ENCODE data around the gene GSTO2.

The GSTO2 gene

DNA sequence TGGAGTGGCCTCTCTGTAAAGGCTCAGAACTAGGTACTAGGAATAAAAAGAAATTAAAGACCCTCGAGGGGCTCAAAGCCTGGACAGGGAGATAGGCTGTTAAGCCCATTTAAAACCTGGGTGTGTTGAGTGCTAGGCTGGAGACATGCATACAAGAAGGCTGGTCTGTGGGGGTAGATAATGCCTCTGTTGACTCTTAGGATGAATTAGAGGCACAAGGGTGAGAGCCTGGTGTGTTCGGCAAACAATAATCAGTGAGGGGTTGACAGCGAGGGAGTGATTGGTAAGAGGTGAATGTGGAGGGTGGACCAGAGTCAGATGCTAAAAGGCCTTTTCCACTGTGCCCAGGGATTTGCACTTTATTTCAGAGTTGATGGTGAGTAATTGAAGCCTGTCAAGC is 12.7 kb downstream of the GSTO2 start:
- no peak for DNase-seq (ENCODE audit: low read depth)

DNA sequence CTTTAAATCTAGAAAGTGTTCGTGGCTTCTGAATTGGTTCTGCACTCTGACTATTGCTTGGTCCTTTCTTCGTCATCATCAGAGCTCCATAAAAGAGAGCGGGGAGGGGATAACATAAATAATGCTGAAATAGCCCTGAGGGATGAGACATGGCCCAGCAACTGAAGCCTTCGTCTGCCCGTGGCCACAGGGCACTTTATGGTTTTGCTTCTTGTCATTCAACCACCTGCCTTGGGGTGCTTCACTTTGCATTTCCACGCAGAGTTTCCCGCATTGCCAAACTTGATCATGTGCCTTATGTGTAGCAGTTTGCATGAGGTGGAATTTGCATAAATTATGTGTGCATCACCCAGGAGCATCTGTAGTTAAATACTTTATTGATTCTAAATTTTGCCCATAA is 15.9 kb downstream of the GSTO2 start:
- DNase-seq (ENCODE audit: low read depth), result no peak

DNA sequence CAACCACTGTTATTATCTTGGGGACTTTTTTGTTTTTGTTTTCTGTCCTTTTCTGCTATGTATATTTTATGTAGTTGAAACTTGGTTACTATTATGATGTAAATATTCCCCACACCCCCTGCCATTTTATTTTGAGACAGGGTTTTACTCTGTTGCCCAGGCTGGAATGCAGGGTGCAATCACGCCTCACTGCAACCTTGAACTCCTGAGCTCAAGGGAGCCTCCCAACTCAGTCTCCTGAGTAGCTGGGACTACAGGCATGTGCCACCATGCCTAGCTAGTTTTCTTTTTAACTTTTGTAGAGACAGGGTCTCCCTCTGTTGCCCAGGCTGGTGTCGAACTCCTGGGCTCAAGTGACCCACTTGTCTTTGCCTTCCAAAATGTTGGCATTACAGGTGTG is 18.0 kb downstream of the GSTO2 start:
- no peak for DNase-seq (ENCODE audit: low read depth)

DNA sequence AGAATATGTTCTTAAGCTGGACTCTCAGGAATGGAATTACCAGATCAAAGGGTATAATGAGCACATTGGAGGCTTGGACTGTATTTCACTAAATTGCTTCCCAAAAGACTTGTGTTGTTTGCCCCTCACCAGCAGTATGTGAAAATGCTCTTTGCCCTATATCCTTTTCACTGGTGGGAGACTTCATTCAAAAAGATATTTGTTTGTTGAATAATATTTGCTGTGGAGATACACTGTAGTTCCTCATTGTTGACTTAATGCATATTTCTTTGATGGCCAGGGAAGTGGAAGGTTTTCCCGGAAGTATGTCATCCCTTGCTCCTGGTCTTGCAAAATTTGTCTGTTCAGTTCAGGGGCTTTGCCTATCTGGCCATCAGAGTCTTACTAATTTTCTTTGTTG is 19.4 kb downstream of the GSTO2 start:
- no peak for DNase-seq (ENCODE audit: low read depth)

DNA sequence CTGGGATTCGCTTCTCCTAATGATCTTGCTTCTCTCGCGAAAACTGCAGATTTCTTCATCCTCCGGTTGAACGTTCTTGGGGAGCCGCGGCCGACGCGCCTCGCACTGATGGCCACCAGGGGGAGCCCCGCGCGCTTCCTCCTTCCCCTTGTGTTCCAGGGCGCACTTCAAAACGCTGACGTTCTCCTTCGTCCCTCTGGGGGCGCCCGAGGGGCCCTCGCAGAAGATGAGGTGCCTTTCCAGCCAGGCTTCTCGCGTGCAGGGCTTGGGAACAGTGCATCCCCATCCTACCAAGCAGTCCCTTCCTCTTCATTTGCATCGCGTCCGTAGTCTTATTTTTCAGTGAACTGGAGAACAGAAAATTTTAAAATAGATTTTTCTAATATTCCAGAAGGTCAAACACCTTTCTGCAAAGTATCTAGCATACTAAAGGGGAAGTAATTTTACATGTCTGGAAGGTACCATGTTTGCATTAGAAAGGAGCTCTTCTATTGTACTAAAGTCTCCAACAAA is 22.5 kb downstream of the GSTO2 start:
- DNase-seq (ENCODE audit: low read depth), result peak; percentile 78

DNA sequence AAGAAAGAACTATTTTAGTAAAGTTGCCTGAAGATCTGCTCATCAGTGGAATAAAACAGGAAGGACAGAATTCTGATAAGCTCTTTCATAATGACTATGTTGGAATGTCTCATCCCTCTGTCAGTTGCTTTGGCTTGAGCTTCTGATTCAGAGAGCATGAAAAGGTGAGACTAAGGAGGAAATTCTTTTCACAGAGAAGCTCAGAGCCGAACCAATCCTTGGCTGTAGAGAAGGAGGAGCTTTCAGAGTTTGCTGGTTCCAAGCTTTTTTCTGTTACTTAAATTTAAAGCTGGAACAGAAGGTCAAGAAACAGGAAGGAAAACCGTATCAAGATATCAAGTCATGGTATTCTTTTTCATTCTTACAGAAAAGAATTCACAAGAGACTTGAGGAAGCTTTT is 24.0 kb downstream of the GSTO2 start:
- DNase-seq (ENCODE audit: low read depth), result no peak

DNA sequence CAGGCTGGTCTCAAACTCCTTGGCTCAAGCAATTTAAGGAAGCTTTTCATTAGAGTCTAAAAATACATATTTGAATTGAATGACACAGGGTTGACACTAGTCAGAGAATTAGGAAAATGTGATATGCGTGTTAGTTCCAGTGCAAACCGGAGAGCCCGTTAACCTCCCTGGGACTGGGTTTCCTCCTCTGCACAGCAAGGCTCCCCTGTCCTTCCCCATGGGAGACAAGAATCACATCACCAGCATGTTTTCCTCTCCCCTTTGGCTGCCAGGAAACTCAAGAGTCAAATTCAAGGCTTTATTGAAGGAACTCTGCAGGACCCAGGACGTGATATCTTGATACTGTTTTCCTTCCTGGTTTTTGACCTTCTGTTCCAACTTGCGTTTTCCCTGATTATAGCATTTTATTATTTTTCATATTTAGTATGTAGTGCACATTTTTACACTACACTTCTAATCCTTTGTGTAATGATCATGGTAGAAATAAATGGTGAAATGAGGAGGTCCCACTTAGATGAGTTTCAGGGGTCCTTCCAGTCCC is 24.9 kb downstream of the GSTO2 start:
- DNase-seq (ENCODE audit: low read depth), result no peak

DNA sequence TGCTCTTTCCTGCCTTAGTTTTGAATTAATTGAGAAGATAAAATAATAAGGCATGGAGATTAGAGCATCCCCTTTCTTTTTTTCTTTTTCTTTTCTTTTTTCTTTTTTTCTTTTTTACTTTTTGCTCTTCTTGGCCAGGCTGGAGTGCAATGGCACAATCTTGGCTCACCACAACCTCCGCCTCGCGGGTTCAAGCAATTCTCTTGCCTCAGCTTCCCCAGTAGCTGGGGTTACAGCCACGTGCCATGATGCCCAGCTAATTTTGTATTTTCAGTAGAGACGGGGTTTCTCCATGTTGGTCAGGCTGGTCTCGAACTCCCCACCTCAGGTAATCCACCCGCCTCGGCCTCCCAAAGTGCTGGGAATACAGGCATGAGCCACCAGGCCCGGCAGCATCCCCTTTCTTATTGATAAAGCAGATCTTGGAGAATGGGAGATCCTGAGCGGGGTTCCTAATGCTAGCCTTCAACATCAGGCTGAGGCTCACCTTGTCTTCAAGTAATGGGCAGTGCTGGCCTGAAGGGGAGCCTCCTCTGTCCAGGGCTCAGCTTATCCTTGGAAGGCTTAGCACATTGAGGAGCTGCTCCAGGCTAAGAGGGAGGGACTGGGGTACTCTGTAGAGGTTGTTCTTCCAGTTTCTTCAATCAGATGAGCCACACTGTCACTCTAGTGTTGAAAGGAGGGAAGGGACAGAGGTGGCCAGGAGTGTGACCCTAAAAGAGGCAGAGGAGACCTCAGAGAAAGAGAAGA is 27.9 kb downstream of the GSTO2 start:
- DNase-seq (ENCODE audit: low read depth), result no peak

DNA sequence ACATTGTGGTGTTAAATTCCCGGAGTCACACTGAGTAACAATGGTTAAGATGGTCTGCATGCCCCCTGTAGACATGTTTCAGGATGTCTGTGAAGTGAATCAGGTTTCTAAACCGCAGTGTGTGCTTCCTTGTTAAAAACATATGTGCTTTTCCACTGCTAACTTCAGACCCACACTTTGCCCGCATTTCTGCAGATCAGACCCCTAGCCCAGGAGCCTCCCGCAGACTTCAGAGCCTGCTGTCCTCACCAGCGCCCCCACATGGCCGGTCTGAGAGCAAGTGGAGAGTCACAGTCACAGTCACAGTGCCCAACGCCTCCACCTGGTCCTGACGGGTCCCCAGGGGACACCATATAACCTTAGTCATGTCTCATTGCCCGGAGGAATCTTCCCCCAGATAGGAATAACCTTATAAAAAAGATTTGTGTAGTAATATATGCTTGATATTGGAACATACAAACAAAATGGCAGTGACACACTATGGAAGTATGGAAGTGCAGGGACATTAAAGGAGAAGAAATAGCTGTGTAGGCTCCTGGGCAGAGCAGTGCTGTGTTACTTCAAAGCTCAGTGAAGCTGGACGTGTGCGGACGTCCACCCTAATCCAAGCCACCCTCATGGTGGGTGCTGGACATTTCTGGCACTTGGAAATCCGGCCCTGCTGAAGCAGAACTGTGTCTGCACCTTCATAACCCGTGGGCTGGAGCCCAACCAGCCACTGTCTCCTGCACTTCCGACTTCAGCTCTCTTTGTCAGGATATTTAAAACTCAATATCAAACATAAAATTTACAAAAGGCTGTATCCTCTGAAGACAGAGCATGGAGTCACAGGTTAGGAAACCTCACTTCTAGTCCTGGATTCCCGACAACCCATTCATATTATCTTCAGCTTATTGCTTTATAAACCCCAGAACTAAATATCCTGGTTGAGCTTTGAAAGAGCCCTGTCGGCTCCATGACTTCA is 29.0 kb downstream of the GSTO2 start:
- no peak for DNase-seq (ENCODE audit: low read depth)

DNA sequence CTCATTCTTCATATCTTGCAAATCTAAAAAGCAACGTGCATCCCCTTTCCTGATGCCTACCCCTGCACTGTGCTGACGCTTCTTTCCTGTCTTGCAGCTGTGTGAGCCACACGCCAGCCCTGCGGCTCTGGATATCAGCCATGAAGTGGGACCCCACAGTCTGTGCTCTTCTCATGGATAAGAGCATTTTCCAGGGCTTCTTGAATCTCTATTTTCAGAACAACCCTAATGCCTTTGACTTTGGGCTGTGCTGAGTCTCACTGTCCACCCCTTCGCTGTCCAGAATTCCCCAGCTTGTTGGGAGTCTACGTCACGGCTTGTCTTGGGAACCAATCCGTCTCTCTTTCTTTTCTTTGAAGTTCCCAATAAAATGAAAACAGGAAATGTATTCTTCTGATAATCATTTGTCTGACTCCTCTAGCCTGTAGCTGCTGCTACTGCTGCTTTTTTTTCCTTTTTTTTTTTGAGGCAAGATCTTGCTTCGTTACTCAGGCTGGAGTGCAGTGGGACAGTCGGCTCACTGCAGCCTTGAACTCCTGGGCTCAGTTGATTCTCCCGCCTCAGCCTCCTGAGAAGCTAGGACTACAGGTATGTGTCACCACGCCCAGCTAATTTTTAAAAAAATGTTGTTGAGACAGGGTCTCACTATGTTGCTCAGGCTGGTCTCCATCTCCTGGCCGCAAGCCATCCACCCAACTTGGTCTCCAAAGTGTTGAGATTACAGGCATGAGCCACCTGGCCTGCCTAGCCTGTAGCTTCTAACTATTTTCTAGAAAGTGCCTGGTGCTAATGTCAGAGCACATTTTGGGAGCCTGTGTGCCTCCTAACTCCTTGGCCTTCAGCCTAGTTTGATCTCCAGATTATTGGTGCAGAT is 30.3 kb downstream of the GSTO2 start:
- no peak for DNase-seq (ENCODE audit: low read depth)

DNA sequence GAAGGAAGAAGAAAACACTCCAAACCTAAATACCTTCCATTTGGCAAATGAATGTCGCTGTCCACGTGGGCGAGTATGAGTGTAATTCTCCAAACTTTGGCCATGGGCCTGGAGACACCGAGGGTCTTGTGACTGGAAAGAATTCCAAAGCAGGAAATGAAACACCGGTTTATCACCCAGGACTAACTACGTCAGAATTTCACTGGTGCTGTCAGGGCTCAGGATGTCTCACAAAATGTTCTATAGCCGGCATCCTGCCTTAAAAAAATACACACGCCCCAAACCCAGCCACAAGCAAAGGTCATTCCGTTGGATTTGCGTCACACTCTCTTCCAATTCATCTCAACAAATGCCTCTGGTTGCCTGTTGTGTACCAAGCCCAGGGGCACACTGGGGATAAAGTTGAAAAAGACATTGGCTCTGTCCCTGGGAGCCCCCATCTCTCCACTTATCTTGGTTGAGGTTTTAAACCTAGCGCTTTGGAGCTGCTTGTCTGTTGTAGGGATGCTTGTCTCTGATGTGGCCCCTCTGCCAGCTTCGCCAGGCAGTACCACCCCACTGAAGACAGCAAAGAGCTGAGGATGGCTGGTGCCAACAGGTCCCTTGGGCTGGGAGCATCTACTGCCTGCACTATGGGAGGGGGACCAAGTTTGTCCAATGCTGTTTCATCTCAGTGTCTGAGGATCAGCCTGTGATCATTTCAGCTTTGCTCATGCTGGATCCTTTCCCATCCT is 31.2 kb downstream of the GSTO2 start:
- no peak for DNase-seq (ENCODE audit: low read depth)

DNA sequence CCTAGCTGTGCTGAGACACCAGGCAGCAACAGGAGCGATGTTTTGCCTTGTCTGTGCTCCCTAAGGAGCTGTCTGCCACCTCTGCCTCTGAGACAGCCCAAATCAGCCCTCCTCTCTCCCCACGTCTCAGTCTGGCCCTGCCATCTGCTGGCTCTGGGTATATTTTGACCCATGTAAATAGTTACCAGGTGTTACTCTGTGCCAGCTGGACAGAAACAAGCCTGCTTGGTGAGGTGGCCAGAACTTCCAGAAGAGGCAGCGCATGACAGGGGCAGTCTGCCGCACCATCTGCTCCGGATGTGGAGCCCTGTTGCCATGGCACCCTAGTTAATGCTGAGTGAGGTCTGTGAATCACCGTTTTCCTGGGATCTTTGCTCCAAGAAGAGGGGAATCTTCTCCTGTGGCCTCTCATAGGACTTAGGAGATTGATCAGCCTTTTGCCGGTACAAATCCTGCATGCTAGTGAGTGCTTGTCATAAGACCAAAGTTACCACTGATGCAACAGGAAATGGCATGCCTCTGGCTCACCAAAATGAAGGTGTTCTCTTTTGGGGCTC is 31.8 kb downstream of the GSTO2 start:
- no peak for DNase-seq (ENCODE audit: low read depth)

DNA sequence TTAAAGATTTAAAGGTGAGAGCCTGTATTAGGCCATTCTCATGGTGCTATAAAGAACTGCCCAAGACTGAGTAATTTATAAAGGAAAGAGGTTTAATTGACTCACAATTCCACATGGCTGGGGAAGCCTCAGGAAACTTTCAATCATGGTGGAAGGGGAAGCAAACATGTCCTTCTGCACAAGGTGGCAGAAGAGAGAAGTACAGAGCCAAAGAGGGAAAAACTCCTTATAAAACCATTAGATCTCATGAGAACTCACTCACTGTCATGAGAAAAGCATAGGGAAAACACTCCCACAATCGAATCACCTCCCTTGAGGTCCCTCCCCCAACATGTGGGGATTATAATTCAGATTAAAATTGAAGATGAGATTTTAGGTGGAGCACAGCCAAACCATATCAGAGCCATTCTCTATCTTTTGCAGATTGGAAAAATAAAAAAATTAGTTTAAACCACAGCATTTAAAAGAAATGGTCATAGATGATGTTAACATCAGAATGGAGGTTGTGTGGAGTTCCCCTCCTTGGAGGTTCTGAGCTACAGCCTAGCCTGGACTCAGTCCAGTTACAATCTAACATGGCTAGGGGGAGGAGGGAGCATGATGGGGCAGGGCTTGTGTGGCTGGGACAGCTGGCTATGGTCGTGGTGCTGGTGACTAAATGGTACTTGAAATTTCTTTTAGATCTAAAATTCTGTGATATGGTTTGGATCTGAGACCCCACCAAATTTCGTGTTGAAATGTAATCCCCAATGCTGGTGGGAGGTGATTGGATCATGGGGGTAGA is 33.1 kb downstream of the GSTO2 start:
- DNase-seq (ENCODE audit: low read depth), result no peak

DNA sequence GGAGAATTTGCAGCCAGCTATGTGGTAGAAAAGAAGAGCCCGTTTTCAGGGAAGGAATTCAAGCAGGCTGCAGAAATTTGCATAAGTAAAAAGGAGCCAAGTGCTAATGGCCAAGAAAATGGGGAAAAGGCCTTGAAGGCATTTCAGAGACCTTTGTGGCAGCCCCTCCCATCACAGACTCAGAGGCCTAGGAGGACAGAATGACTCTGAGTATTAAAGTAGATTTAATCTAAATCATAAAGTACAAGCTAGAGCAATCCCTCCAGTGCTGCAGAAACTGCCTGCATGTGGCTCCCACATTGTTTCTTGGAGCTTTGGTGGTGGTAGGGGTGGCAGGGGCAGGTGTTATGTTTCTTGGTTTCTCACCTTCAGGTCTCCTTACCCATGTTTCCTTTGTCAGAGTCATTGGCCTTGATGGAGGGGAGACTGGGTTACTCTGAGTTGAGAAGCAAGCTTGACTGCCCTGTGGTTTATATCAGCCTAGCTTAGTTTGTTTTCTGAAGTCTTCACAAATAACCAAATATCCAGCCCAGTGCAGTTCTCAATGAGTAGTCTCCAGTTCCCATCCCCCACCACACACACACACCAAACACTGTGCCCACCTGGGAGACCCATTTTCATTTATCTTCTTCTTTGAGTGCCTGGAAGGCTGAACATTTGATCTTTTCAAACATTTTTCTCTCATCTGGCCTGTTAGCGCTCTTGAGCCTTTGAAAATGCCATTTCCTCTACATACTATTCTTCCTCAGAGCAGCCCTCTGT is 34.8 kb downstream of the GSTO2 start:
- no peak for DNase-seq (ENCODE audit: low read depth)

DNA sequence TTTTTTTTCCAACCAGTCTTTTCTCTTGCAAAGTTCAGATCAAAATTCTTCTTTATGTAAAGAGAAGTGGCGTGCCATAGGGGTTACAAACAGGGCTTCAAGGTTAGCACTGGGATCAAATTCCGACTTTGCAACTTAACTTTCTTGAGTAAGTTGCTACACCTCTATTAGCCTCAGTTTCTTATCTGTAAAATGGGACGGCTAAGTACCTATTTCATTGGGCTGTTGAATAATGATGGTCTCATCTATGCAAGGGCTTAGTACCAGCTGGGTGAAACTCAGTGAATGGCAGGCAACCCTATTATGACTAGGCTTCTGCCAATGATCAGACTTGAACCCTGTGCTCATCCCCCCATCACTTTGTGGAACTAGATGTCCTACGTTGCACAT is 35.4 kb downstream of the GSTO2 start:
- no peak for DNase-seq (ENCODE audit: low read depth)

DNA sequence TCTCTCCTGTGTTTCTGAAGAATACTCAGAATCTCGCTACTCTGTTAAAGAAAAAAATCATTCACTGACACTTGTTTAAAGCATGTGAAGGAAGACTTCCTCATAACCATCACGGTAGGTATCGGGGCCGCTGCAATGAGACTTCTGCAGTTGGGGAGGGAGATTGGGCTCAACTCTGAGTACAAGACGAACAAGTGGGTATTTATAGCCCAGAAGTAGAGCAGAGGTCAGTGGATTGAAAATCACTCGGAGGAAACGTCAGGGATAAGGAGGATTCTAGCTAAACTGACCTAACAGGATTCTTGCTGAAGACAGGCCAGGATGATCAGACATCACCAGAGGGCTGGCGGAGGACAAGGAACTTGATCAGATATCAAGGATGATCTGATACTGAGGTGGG is 35.9 kb downstream of the GSTO2 start:
- DNase-seq (ENCODE audit: low read depth), result no peak

DNA sequence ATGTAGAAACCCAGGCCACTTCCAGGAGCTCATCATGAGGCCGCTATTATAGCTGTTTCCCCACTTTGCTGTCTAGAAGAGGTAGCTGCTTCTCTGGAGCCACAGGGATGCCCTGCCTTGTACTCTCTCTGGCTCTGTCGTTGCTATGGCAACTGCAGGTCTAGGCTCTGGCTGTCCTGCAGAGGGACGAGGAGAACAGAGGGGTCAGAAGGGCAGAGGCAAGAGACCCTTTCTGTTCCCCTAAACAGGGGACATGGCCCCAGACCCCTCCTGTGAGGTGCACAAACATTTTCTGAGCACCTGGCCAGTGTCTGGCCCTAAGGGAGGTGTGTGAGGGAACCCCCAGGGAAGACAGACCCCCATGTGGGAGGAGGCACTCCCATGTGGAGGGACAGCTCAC is 37.9 kb downstream of the GSTO2 start:
- DNase-seq (ENCODE audit: low read depth), result no peak

DNA sequence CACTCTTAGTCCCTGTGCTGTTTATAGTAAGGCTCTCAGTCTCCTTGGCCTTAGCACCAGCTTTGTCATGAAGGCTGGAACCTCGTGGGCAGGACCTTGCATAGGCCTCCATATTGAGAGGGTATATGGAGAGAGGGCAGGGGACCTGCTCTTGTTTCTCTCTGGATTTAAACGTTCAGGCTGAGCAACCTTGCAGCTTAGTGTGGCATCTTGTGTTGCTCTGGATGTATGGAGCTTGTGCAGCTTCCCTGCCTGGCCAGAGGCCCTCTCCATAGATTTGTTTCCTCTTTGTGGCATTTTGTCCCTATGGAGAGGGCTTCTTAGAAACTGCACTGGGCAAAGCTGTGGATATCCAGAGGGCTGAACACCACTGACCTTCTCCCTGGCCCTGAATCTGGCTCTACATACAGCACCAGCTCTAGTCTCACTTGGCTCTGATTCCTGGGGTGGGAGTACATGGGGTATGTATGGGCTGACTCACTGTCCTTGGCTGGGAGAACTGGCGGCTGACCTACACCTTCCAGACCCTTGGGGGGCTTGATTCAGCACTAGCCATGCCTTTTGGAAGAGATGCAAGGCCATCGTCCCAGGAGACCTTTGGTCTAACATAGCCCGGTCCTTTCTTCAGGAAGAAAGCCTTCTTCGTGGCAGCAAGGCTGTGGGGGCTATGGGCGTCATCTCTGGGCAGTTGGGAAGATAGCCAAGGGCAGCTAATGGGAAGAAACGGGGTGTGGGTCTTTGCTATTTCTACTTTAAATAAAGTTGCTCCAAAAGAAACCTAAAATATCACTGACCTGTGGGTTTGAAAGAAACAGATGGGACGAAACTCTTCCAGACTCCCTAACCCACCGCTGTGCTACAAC is 38.8 kb downstream of the GSTO2 start:
- DNase-seq (ENCODE audit: low read depth), result no peak
